Raji (cell line): Measurements from ENCODE around the gene CCDC61.

Source experiments
- POLR2A ChIP-seq: IDR thresholded peaks from 2 replicates; pipeline ENCODE4 v1.6.1; 2011; ENCODE audit warnings: low read depth, low read length, control low read depth; ENCODE audit not compliant: insufficient read depth

Gene CCDC61

GRCh38 chr19:46035986-46036743, 40.9 kb downstream of the CCDC61 start:
- no peak for TF ChIP-seq POLR2A

DNA sequence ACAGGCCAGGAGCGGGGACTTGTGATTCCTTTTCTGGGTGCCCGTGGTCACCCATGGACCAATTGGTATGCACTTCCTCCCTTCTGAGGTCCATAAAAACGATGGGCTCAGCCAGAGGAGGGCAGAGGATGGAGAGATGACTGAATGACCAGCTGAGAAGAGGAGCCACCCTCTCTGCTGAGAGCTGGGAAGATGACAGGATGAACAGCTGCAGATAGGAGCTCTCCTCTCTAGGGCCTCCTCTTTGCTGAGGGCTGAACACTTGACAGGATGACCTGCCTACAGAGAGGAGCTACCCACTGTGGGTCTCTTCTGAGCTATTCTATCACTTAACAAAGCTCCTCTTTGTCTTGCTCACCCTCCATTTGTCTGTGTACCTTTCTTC, 41.5 kb downstream of the CCDC61 start:
- no peak for TF ChIP-seq POLR2A

- TF ChIP-seq POLR2A = no peak
These were observed 44.9 kb downstream of the CCDC61 start for GRCh38 chr19:46040125-46040524.

DNA sequence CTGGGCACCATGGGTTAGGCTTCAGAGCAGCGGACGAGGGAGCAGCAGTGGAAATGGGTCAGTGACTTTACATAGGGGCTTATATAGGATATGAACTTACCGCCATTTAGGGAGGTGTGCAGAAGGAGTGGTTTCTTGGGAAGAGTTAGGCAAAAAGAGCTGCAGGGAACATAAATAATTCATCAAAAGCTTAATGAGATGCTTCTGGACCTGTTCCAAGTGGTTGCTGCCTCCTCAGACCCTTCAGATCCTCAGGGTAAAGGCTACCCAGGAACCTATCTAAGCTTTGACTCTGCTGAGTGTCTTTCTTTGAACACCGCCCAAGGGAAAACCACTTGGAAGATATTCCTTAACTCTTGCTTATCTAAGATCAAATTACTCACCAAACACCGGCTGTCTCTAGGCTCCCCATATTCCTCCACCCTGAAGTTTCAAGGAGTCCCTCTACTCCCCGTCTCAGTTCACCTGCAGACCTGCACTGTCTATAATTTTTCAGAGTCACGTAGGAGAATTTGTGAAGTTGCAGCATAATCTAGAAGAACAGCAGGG, 45.8 kb downstream of the CCDC61 start, which contains the start of gene IGFL4:
IGFL4 (minus strand) TSS at position 51 of the 549 bp plus-strand sequence; CDS start at position 11, 40 bp downstream.
- TF ChIP-seq POLR2A = no peak

DNA sequence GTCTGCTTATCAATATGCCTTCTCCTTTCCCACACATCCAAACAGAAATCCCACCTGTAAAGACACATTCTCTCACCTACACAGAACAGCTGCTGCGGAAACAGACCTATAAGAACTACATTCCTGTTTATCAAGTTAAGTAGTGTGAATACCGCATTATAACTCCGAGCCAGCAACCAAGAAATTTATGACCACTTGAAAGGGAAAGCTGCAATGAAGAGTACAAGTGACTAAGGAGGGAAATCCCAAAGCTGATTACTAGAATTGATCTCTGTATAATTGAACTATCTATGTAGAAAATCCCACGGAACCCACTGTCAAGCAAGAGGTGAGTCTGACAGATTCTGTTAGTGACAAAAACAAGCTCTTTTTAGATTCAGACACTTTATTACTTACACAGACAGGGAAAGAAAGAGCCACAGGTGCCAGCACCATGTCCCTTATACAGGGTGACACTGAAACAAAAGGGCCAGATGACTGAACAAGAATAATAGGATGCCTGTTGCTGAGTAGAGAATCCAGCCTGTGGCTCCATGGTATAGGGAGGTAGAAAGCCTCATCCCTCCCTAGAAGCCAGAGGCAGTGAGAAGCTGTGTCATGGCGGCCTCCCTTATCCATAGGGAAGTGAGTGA, 47.1 kb downstream of the CCDC61 start:
- no peak for TF ChIP-seq POLR2A

DNA sequence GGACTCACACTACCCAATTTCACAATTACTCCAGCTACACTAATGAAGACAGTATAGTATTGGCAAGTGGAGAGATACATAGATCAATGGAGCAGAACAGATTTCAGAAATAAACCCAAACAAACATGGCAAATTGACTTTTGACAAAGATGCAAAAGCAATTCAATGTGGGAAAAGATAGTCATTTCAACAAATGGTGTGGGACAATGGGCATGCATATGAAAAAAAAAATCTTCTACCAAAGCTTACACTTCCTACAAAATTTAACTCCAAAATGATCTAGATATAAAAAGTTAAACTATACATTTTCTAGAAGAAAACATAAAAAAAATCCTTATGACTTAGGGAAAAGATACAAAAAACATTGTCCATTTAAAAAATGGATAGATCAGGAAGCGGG, 48.3 kb downstream of the CCDC61 start:
- TF ChIP-seq POLR2A = no peak

GRCh38 chr19:46049597-46049996, 54.3 kb downstream of the CCDC61 start:
- no peak for TF ChIP-seq POLR2A

- no peak for TF ChIP-seq POLR2A
These were observed 57.6 kb downstream of the CCDC61 start for GRCh38 chr19:46052896-46053295.

- no peak for TF ChIP-seq POLR2A
These were observed 61.3 kb downstream of the CCDC61 start for GRCh38 chr19:46056536-46056935.

DNA sequence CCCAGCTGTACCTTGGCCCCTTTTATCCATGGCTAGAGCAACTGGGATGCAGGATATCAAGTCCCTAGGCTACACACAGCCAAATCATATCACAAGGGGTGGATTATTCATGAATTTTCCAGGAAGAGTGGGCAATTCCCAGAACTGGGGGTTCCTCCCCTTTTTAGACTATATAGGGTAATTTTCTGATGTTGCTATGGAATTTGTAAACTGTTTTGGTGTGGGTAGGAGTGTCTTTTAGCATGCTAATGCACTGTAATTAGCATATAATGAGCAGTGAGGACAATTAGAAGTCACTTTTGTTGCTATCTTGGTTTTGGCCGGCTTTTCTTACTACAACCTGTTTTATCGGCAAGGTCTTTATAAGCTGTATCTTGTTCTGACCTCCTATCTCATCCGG, 63.5 kb downstream of the CCDC61 start:
- no peak for TF ChIP-seq POLR2A

- no peak for TF ChIP-seq POLR2A
These were observed 64.7 kb downstream of the CCDC61 start for GRCh38 chr19:46060012-46060411.

GRCh38 chr19:46063201-46063600, 67.9 kb downstream of the CCDC61 start:
- TF ChIP-seq POLR2A = no peak

DNA sequence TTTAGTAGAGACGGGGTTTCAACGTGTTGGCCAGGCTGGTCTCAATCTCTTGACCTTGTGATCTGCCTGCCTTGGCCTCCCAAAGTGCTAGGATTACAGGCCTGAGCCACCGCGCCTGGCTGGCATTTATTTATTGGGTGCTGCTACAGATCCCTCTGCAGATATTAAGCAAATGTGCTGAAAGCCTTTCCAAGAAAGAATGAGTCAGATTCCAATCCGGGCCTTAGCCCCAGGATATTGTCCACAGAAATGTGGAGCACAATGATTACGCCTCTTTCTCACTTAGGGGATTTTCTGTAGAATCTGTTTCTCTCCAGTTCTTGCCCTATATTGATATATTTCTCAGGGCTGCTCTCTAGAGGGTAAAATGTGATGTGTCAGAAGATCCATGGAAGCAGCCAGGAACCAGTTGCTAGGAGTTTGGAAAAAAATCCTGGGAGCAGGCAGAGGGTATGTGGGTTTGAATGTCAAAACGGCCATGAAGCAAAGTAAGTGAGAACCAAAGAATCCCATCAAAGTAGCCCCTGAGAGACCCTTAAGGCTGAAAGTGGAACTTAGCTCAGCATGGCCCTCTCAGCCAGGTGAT, 70.3 kb downstream of the CCDC61 start:
- no peak for TF ChIP-seq POLR2A

- TF ChIP-seq POLR2A = no peak
These were observed 71.2 kb downstream of the CCDC61 start for GRCh38 chr19:46066471-46066870.

DNA sequence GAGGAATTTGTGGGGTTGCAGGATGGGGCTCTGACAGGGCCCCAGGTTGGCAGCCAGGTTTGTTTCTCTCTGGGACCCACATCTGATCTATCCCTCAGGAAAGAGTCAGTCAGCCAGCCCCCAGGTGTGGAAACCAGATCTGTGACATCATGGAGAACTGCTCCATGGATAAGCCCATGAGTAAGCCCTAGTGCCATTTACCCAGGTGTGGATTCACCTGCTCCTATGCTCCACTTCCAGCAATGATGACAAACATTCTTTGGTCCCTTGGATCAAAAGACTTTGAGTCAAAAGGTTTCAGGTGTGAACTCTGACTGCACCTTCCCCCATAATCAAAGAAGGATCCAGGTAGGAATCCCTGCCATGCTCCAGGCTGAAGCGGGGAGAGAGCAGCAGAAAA, 72.4 kb downstream of the CCDC61 start:
- no peak for TF ChIP-seq POLR2A
